K562 (cell line): ENCODE results near the gene ANKMY2. TPM values are rescaled to one million over a fixed set of nuclear protein-coding genes. Genes with fewer than 3 reads are reported as not detected.

Source experiments
- ATAC-seq: fragments of 200-7000 bp; cut with Tn5 transposase; 3 replicates; pipeline ENCODE4 v1.9.1; 2020; ENCODE audit warnings: moderate library complexity
- BruUV-seq: library from RNA; stranded (reverse); fragments of 400-500 nt; replicated peaks from 2 replicates; lab custom pipeline; 2021; lab: Mats Ljungman, UMichigan
- CTCF ChIA-PET: fragments of 300-600 bp; formaldehyde crosslinking; extraction: SDS; loops from one replicate; lab custom pipeline; 2021; ENCODE audit warnings: low intra/inter-chr PET ratio; lab: Yijun Ruan, JAX
- POLR2A ChIA-PET: fragments of 300-600, 350-650 bp; sonication (Branson Sonifier 250); formaldehyde crosslinking; extraction: SDS; loops from one replicate; lab custom pipeline; 2021; ENCODE audit warnings: antibody characterized with exemption, inconsistent platforms; lab: Yijun Ruan, JAX
- DNase-seq, 4 experiments: peaks; one replicate each; pipeline versions ENCODE4 v3.0.0 to v3.0.0-alpha.2; 2011 to 2018; ENCODE audit warnings: low spot score in 3 of 4, mixed read lengths in 3 of 4; ENCODE audit errors: extremely low read depth in 1 of 4
- FAIRE-seq: peaks from 2 replicates; lab custom pipeline; 2011; peaks lifted over from hg19 to GRCh38; lab: Jason Lieb, UNC
- H2AFZ ChIP-seq: 2 replicates; pipeline ENCODE4 v1.6.0; 2011; ENCODE audit warnings: low read depth, low read length, control low read depth, inconsistent platforms
- H3K27ac ChIP-seq: fragments of 200-600 bp; 3 replicates; pipeline ENCODE4 v1.8.0; 2011; ENCODE audit warnings: low read depth, mild to moderate bottlenecking, control low read depth, inconsistent platforms, low read length, moderate library complexity, mixed read lengths; ENCODE audit errors: extremely low read depth
- H3K27me3 ChIP-seq, 2 experiments: fragments of 300-600 bp in 1 of 2; 2 replicates in 1 of 2; 3 replicates in 1 of 2; pipeline versions ENCODE4 v1.6.0 to v1.8.0; 2011; ENCODE audit warnings: inconsistent platforms in 2 of 2, low read length in 2 of 2, mild to moderate bottlenecking in 1 of 2, mixed read lengths in 1 of 2, moderate library complexity in 1 of 2; ENCODE audit not compliant: control insufficient read depth in 2 of 2, insufficient read depth in 2 of 2
- H3K36me3 ChIP-seq: fragments of 300-600 bp; 3 replicates; pipeline ENCODE4 v1.8.0; 2011; ENCODE audit warnings: mild to moderate bottlenecking, low read length, inconsistent platforms; ENCODE audit not compliant: control insufficient read depth, insufficient read depth
- H3K4me1 ChIP-seq, 2 experiments: fragments of 200-600 bp in 1 of 2; replicated peaks in 1 of 2; 2 replicates in 1 of 2; 3 replicates in 1 of 2; pipeline versions ENCODE4 v1.5.1 to v1.8.0; 2011; ENCODE audit warnings: inconsistent platforms in 2 of 2, low read length in 2 of 2, mild to moderate bottlenecking in 1 of 2, mixed read lengths in 1 of 2, moderate library complexity in 1 of 2; ENCODE audit not compliant: control insufficient read depth in 2 of 2, insufficient read depth in 2 of 2
- H3K4me2 ChIP-seq: 2 replicates; pipeline ENCODE4 v1.6.1; 2011; ENCODE audit warnings: low read length, control low read depth, inconsistent platforms, mixed read lengths; ENCODE audit not compliant: insufficient read depth
- H3K4me3 ChIP-seq: fragments of 200-600 bp; sonication (generic), shearing (Covaris generic); 2 replicates; pipeline ENCODE4 v1.5.1; 2016; ENCODE audit warnings: control low read depth, inconsistent platforms
- H3K79me2 ChIP-seq: fragments of 200-600 bp; 3 replicates; pipeline ENCODE4 v1.8.0; 2011; ENCODE audit warnings: low read length, inconsistent platforms; ENCODE audit not compliant: control insufficient read depth, insufficient read depth
- H3K9ac ChIP-seq, 2 experiments: 2 replicates each; pipeline versions ENCODE4 v1.6.0 to v1.6.1; 2011; ENCODE audit warnings: low read depth in 2 of 2, low read length in 2 of 2, control low read depth in 1 of 2, inconsistent platforms in 1 of 2, mild to moderate bottlenecking in 1 of 2, mixed read lengths in 1 of 2; ENCODE audit not compliant: insufficient read depth in 1 of 2
- H3K9me1 ChIP-seq: one replicate; pipeline ENCODE4 v1.6.0; 2011; ENCODE audit warnings: inconsistent platforms, mild to moderate bottlenecking, low read length, moderate library complexity; ENCODE audit not compliant: control insufficient read depth, insufficient read depth
- H3K9me3 ChIP-seq: replicated peaks from 2 replicates; pipeline ENCODE4 v1.5.1; 2011; ENCODE audit warnings: low read depth, low read length, inconsistent platforms; ENCODE audit not compliant: control insufficient read depth, insufficient read depth
- H4K20me1 ChIP-seq: replicated peaks from 2 replicates; pipeline ENCODE4 v1.6.1; 2011; ENCODE audit warnings: low read length, inconsistent platforms, mixed read lengths; ENCODE audit not compliant: control insufficient read depth, insufficient read depth
- ARNT ChIP-seq, 2 experiments: fragments of 450-650 bp; IDR thresholded peaks; 2 replicates each; pipeline ENCODE4 v1.6.1; 2016; ENCODE audit warnings: mild to moderate bottlenecking in 1 of 2
- CEBPB ChIP-seq: fragments of 450-650 bp; IDR thresholded peaks from 2 replicates; pipeline ENCODE4 v1.6.1; 2016; ENCODE audit warnings: missing genetic modification characterization, missing compliant biosample characterization
- IRF2 ChIP-seq: sonication (generic); formaldehyde crosslinking; IDR thresholded peaks from 2 replicates; pipeline ENCODE4 v1.8.1; 2022; ENCODE audit warnings: mild to moderate bottlenecking, missing genetic modification reagents
- MAFF ChIP-seq: IDR thresholded peaks from 2 replicates; pipeline ENCODE4 v1.6.1; 2012; ENCODE audit warnings: low read length, improper control_type of control experiment
- NUFIP1 ChIP-seq: fragments of 450-650 bp; IDR thresholded peaks from 2 replicates; pipeline ENCODE4 v1.6.1; 2018; ENCODE audit not compliant: partially characterized antibody
- PTTG1 ChIP-seq: fragments of 450-650 bp; IDR thresholded peaks from 2 replicates; pipeline ENCODE4 v1.6.1; 2016; ENCODE audit warnings: low read depth, mild to moderate bottlenecking, missing genetic modification characterization, missing compliant biosample characterization
- RBBP5 ChIP-seq: fragments of 200-600 bp; sonication (generic); IDR thresholded peaks from 2 replicates; pipeline ENCODE4 v1.6.1; 2012; ENCODE audit warnings: borderline replicate concordance, mild to moderate bottlenecking, low read length, control low read depth, inconsistent platforms; ENCODE audit not compliant: insufficient read depth, poor library complexity, severe bottlenecking
- ZNF57 ChIP-seq: fragments of 450-650 bp; formaldehyde crosslinking; IDR thresholded peaks from 2 replicates; pipeline ENCODE4 v1.4.0; 2020; ENCODE audit warnings: mild to moderate bottlenecking, moderate library complexity
- WGBS: fragments of 100-300 bp; shearing (Covaris generic); methylation state at CpG from one replicate; pipeline ENCODE4 v1.1.6; 2016; ENCODE audit warnings: low coverage, mixed read lengths; ENCODE audit not compliant: insufficient coverage; ENCODE audit errors: missing lambda C conversion rate; 5-methylcytosine and 5-hydroxymethylcytosine counted together
- in situ Hi-C: fragments of 300-500 bp; cut with MboI; formaldehyde crosslinking; loops from 4 replicates; pipeline ENCODE4 v1.15.0; 2018; ENCODE audit warnings: inconsistent platforms, mixed read lengths
- intact Hi-C: fragments of 100-400 bp; cut with micrococcal nuclease; formaldehyde crosslinking; loops from 2 replicates; pipeline ENCODE4 v1.14.2; 2022
- polyA plus RNA-seq, 8 experiments: library from polyadenylated mRNA; depleted of rRNA in 4 of 8; stranded (reverse) in 5 of 8; unstranded in 3 of 8; fragments of >200 nt; fragmentation: Nextera tagmentation in 2 of 8; fragmentation: Illumina TruSeq in 1 of 8; extraction: Ambion mirVana in 2 of 8; extraction: Trizol in 1 of 8; gene quantifications; 2 replicates each; pipeline versions ENCODE4 v1.2.1 to v1.2.3, GENCODE V29; 2011 to 2014; ENCODE audit warnings: inconsistent platforms in 1 of 8, missing spikeins in 1 of 8
- total RNA-seq, 7 experiments: library from RNA; depleted of rRNA in 6 of 7; stranded (reverse); fragments of >200 nt in 6 of 7; fragmentation: Illumina TruSeq in 2 of 7; extraction: Trizol in 2 of 7; gene quantifications; 2 replicates each; pipeline versions ENCODE4 v1.2.1 to v1.2.3, GENCODE V29; 2011 to 2021; ENCODE audit warnings: low replicate concordance in 1 of 7
- TF ChIP-seq, protein P1 (sequence below): sonication (generic); formaldehyde crosslinking; IDR thresholded peaks from 2 replicates; pipeline ENCODE4 v1.8.0; 2022; ENCODE audit warnings: mild to moderate bottlenecking, missing genetic modification reagents
- TF ChIP-seq, protein P2 (sequence below): fragments of 250-450 bp; sonication (Bioruptor Pico); IDR thresholded peaks from 2 replicates; pipeline ENCODE4 v1.5.0; 2020; ENCODE audit warnings: mild to moderate bottlenecking
- TF ChIP-seq, protein P3 (sequence below): fragments of 450-650 bp; IDR thresholded peaks from 2 replicates; pipeline ENCODE4 v1.6.1; 2016; ENCODE audit warnings: borderline replicate concordance
- TF ChIP-seq, protein P4 (sequence below): fragments of 450-650 bp; IDR thresholded peaks from 2 replicates; pipeline ENCODE4 v1.7.1; 2018; ENCODE audit warnings: mild to moderate bottlenecking, low read depth; ENCODE audit not compliant: partially characterized antibody

Gene ANKMY2
- total and polyA plus RNA-seq, 9 of the 15 experiments (the other 6 are each of a cell fraction or from before 2014, with no cell fraction given) = 38.9 to 71.5 (median 48.8) TPM

DNA sequence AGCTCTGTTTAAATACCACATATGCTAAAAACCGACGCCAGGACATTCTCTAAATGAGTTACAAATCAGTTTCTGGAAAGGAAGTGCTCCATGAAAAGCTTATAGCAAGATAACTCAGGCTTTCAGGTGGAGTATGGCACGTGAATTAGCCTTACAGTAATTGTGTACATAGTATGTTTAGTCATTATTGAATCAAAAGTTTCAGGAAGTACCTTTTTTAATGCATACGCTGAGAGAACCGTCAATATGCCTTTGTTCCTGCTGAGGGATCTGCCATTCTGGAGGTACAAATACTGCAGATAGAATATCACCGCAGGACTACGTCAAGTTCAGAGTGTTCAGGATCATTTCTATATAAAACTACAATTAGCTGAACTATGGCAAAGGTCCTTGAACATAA, 45.7 kb downstream of the ANKMY2 start:
- no peaks in the 10 kb centered on the region for H3K9me3 ChIP-seq
- CTCF ChIA-PET = no interaction called here
- no peak for DNase-seq
- in situ Hi-C loops = no loop called here
- no peaks in the 10 kb centered on the region for H3K79me2 ChIP-seq
- POLR2A ChIA-PET = interaction anchor here (1.3 kb wide), 1 partner anchor 12 kb away, joined by 3 read pairs; no protein-coding TSS in a partner anchor
- H3K4me1 ChIP-seq = peaks cover 0 to 9% of the 10 kb centered on the region in 2 experiments; a peak in 2 of 5 replicates
- BruUV-seq = TSS peak; percentile 31
- H3K9me1 ChIP-seq = no peaks in the 10 kb centered on the region
- H3K36me3 ChIP-seq = peaks cover 65% of the 10 kb centered on the region
- H3K27ac ChIP-seq = no peak overlapping the region
- no peaks in the 10 kb centered on the region for H3K27me3 ChIP-seq
- no peaks in the 10 kb centered on the region for H4K20me1 ChIP-seq
- WGBS = 91% methylated on average over 7 of the region's 7 CpGs
- no peak for ATAC-seq
- no peak overlapping the region for H3K4me3 ChIP-seq
- intact Hi-C loops = loop anchor here (5.0 kb wide), 1 partner anchor 317 kb away; no protein-coding TSS in a partner anchor
- FAIRE-seq = no peak
- no peak overlapping the region for H3K4me2 ChIP-seq
- no peak overlapping the region for H3K9ac ChIP-seq
- H2AFZ ChIP-seq = no peak overlapping the region
- TF ChIP-seq, protein P1, sequence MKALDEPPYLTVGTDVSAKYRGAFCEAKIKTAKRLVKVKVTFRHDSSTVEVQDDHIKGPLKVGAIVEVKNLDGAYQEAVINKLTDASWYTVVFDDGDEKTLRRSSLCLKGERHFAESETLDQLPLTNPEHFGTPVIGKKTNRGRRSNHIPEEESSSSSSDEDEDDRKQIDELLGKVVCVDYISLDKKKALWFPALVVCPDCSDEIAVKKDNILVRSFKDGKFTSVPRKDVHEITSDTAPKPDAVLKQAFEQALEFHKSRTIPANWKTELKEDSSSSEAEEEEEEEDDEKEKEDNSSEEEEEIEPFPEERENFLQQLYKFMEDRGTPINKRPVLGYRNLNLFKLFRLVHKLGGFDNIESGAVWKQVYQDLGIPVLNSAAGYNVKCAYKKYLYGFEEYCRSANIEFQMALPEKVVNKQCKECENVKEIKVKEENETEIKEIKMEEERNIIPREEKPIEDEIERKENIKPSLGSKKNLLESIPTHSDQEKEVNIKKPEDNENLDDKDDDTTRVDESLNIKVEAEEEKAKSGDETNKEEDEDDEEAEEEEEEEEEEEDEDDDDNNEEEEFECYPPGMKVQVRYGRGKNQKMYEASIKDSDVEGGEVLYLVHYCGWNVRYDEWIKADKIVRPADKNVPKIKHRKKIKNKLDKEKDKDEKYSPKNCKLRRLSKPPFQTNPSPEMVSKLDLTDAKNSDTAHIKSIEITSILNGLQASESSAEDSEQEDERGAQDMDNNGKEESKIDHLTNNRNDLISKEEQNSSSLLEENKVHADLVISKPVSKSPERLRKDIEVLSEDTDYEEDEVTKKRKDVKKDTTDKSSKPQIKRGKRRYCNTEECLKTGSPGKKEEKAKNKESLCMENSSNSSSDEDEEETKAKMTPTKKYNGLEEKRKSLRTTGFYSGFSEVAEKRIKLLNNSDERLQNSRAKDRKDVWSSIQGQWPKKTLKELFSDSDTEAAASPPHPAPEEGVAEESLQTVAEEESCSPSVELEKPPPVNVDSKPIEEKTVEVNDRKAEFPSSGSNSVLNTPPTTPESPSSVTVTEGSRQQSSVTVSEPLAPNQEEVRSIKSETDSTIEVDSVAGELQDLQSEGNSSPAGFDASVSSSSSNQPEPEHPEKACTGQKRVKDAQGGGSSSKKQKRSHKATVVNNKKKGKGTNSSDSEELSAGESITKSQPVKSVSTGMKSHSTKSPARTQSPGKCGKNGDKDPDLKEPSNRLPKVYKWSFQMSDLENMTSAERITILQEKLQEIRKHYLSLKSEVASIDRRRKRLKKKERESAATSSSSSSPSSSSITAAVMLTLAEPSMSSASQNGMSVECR = no peak
- no peak for TF ChIP-seq CEBPB
- TF ChIP-seq, protein P2, sequence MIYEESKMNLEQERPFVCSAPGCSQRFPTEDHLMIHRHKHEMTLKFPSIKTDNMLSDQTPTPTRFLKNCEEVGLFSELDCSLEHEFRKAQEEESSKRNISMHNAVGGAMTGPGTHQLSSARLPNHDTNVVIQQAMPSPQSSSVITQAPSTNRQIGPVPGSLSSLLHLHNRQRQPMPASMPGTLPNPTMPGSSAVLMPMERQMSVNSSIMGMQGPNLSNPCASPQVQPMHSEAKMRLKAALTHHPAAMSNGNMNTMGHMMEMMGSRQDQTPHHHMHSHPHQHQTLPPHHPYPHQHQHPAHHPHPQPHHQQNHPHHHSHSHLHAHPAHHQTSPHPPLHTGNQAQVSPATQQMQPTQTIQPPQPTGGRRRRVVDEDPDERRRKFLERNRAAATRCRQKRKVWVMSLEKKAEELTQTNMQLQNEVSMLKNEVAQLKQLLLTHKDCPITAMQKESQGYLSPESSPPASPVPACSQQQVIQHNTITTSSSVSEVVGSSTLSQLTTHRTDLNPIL = no peak
- TF ChIP-seq IRF2 (CRISPR knock-in tag) = no peak
- TF ChIP-seq ARNT (IDR thresholded peaks at IDR 0.05) = no peak
- TF ChIP-seq, protein P3, sequence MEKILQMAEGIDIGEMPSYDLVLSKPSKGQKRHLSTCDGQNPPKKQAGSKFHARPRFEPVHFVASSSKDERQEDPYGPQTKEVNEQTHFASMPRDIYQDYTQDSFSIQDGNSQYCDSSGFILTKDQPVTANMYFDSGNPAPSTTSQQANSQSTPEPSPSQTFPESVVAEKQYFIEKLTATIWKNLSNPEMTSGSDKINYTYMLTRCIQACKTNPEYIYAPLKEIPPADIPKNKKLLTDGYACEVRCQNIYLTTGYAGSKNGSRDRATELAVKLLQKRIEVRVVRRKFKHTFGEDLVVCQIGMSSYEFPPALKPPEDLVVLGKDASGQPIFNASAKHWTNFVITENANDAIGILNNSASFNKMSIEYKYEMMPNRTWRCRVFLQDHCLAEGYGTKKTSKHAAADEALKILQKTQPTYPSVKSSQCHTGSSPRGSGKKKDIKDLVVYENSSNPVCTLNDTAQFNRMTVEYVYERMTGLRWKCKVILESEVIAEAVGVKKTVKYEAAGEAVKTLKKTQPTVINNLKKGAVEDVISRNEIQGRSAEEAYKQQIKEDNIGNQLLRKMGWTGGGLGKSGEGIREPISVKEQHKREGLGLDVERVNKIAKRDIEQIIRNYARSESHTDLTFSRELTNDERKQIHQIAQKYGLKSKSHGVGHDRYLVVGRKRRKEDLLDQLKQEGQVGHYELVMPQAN = no peak
- no peak for TF ChIP-seq PTTG1 (tag)
- TF ChIP-seq, protein P4, sequence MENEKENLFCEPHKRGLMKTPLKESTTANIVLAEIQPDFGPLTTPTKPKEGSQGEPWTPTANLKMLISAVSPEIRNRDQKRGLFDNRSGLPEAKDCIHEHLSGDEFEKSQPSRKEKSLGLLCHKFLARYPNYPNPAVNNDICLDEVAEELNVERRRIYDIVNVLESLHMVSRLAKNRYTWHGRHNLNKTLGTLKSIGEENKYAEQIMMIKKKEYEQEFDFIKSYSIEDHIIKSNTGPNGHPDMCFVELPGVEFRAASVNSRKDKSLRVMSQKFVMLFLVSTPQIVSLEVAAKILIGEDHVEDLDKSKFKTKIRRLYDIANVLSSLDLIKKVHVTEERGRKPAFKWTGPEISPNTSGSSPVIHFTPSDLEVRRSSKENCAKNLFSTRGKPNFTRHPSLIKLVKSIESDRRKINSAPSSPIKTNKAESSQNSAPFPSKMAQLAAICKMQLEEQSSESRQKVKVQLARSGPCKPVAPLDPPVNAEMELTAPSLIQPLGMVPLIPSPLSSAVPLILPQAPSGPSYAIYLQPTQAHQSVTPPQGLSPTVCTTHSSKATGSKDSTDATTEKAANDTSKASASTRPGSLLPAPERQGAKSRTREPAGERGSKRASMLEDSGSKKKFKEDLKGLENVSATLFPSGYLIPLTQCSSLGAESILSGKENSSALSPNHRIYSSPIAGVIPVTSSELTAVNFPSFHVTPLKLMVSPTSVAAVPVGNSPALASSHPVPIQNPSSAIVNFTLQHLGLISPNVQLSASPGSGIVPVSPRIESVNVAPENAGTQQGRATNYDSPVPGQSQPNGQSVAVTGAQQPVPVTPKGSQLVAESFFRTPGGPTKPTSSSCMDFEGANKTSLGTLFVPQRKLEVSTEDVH = no peak
- TF ChIP-seq RBBP5 = no peak
- TF ChIP-seq NUFIP1 = no peak
- no peak for TF ChIP-seq ZNF57 (CRISPR knock-in tag)
- TF ChIP-seq MAFF = no peak
